Karpas-422 (cell line): ENCODE data around the gene CPEB2. TPM values are rescaled to one million over a fixed set of nuclear protein-coding genes. Genes with fewer than 3 reads are reported as not detected.

Source experiments
- DNase-seq: peaks from one replicate; pipeline ENCODE4 v3.0.0-alpha.2; 2015
- H2AFZ ChIP-seq: fragments of 200-600 bp; sonication (generic); 2 replicates; pipeline ENCODE4 v1.6.1; 2014; ENCODE audit warnings: antibody characterized with exemption, low read length, mixed read lengths
- H3K27ac ChIP-seq: fragments of 200-600 bp; sonication (generic); 2 replicates; pipeline ENCODE4 v1.5.1; 2014; ENCODE audit warnings: mild to moderate bottlenecking, low read length, moderate library complexity
- H3K27me3 ChIP-seq: fragments of 200-600 bp; sonication (generic); 2 replicates; pipeline ENCODE4 v1.6.1; 2014; ENCODE audit warnings: low read length, mixed read lengths
- H3K36me3 ChIP-seq: fragments of 200-600 bp; sonication (generic); 2 replicates; pipeline ENCODE4 v1.6.1; 2014; ENCODE audit warnings: low read length, mixed read lengths; ENCODE audit not compliant: insufficient read depth
- H3K4me1 ChIP-seq: fragments of 200-600 bp; sonication (generic); 2 replicates; pipeline ENCODE4 v1.6.1; 2014; ENCODE audit warnings: mild to moderate bottlenecking, low read length, mixed read lengths
- H3K4me2 ChIP-seq: fragments of 200-600 bp; sonication (generic); 2 replicates; pipeline ENCODE4 v1.6.1; 2014; ENCODE audit warnings: low read length, low read depth, mild to moderate bottlenecking; ENCODE audit not compliant: poor library complexity, severe bottlenecking
- H3K4me3 ChIP-seq: fragments of 200-600 bp; sonication (generic); 2 replicates; pipeline ENCODE4 v1.5.1; 2014; ENCODE audit warnings: mild to moderate bottlenecking, antibody characterized with exemption, low read length, mixed read lengths
- H3K79me2 ChIP-seq: fragments of 200-600 bp; sonication (generic); 2 replicates; pipeline ENCODE4 v1.6.1; 2014; ENCODE audit warnings: mild to moderate bottlenecking, low read length, mixed read lengths
- H3K9ac ChIP-seq: fragments of 200-600 bp; sonication (generic); 2 replicates; pipeline ENCODE4 v1.6.0; 2014; ENCODE audit warnings: low read length
- H3K9me2 ChIP-seq: fragments of 200-600 bp; sonication (generic), shearing (Covaris generic); replicated peaks from 2 replicates; pipeline ENCODE4 v1.6.0; 2014; ENCODE audit warnings: mild to moderate bottlenecking, low read length, moderate library complexity; ENCODE audit not compliant: insufficient read depth
- H3K9me3 ChIP-seq: fragments of 300-700, 200-600 bp; sonication (generic); 2 replicates; pipeline ENCODE4 v1.6.1; 2014; ENCODE audit warnings: low read length, mixed read lengths
- H4K20me1 ChIP-seq: fragments of 200-600 bp; sonication (generic); 2 replicates; pipeline ENCODE4 v1.6.1; 2014; ENCODE audit warnings: mild to moderate bottlenecking, antibody characterized with exemption, low read length, low read depth; ENCODE audit not compliant: insufficient read depth
- total RNA-seq: library from RNA; depleted of rRNA; stranded (reverse); fragments of >200 nt; shearing (Covaris generic); gene quantifications from 2 replicates; pipeline ENCODE4 v1.2.3, GENCODE V29; 2014; ENCODE audit warnings: low replicate concordance

CPEB2 gene
- total RNA-seq, 1 experiment from 2014 or later: 7.3 TPM

DNA sequence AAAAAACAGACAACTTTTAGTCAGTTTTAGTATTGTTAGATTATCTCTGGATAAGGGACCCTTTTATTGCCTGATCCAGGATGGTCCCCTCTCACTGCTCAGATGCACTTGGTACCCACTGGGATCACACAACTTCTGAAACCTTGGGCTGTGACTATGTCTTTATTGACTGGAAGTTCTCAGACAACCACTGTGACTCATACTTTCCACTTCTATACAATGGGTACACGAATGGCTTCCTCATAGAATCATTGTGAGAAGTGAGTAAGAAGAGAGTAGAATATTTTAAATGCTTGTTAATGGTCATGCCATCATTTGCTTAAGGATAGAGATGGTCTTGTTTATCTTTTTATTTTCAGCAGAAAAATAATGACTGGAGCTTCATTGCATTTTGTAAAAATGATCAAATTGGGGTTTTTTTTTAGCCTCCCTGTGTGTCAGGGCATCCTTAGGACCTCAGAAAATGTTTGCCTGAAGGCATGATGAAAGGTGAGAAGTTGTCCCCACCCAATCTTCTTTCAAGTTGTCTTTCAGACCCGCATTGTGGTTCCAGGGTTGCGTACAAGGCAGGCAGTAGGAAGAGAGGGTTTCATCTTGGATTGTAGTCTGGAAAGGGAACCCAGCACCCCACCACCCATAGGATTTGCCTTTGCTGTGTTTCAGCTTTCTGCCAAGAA lies 115.1 kb downstream of the CPEB2 start:
- Histone ChIP-seq H3K9ac (no peak overlapping the region), H3K27ac (no peak overlapping the region)

DNA sequence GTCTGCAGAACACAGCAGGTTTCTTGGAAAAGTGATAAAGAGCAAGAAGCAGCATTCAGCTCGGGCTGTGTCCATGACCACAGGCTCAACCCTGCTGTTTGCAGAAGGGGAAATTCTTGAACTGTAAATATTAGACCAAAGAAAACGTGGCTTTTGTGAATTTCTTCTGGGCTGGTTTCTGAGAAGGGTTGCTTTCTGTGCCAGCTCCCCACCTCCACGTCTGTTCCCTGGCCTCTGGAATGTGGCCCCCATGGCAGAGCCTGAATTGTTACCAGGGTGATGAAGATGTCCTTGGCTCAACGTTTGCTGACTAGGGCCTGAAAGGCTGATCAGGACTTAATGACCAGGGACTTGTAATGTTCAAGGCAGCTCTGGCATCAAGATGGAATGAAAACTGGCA lies 116.0 kb downstream of the CPEB2 start:
- H3K4me3 ChIP-seq: no peak overlapping the region
- no peaks in the 10 kb centered on the region for H3K9me3 ChIP-seq
- no peak overlapping the region for H3K4me2 ChIP-seq
- no peaks in the 10 kb centered on the region for H3K27me3 ChIP-seq
- H3K79me2 ChIP-seq: no peaks in the 10 kb centered on the region
- no peak for DNase-seq
- H3K4me1 ChIP-seq: no peaks in the 10 kb centered on the region
- H4K20me1 ChIP-seq: no peaks in the 10 kb centered on the region
- no peaks in the 10 kb centered on the region for H3K36me3 ChIP-seq
- H3K9me2 ChIP-seq: no peaks in the 10 kb centered on the region
- no peak overlapping the region for H2AFZ ChIP-seq
- no peak overlapping the region for H3K9ac ChIP-seq
- no peak overlapping the region for H3K27ac ChIP-seq

More for the DNA sequence above, 115.1 kb downstream of the CPEB2 start:
- Histone ChIP-seq H2AFZ (no peak overlapping the region), H3K9me2 (no peaks in the 10 kb centered on the region), H3K4me3 (no peak overlapping the region), H4K20me1 (no peaks in the 10 kb centered on the region), H3K79me2 (no peaks in the 10 kb centered on the region), H3K9me3 (no peaks in the 10 kb centered on the region), H3K36me3 (no peaks in the 10 kb centered on the region), H3K4me2 (no peak overlapping the region), H3K4me1 (no peaks in the 10 kb centered on the region), H3K27me3 (no peaks in the 10 kb centered on the region)
- DNase-seq: no peak
